Astrocyte (in vitro differentiated cells and primary cell): ENCODE results near the gene TFG. TPM values are rescaled to one million over a fixed set of nuclear protein-coding genes. Genes with fewer than 3 reads are reported as not detected.
A peak's percentile ranks its signal among the peaks of the same experiment; 100 is the strongest.

Experiments
- DNase-seq: peaks from one replicate; pipeline ENCODE4 v3.0.0-alpha.2; 2010; ENCODE audit warnings: low read depth
- FAIRE-seq: peaks from 2 replicates; lab custom pipeline; 2011; peaks lifted over from hg19 to GRCh38; lab: Jason Lieb, UNC
- H2AFZ ChIP-seq: 2 replicates; pipeline ENCODE4 v1.6.0; 2012; ENCODE audit warnings: low read depth, low read length, inconsistent platforms
- H3K27ac ChIP-seq: 2 replicates; pipeline ENCODE4 v1.5.1; 2011; ENCODE audit warnings: low read depth, low read length, inconsistent platforms
- H3K27me3 ChIP-seq: 2 replicates; pipeline ENCODE4 v1.6.0; 2011; ENCODE audit warnings: low read length, inconsistent platforms; ENCODE audit not compliant: insufficient read depth
- H3K36me3 ChIP-seq: 2 replicates; pipeline ENCODE4 v1.5.1; 2011; ENCODE audit warnings: low read length, inconsistent platforms; ENCODE audit not compliant: insufficient read depth
- H3K4me1 ChIP-seq: 2 replicates; pipeline ENCODE4 v1.5.1; 2011; ENCODE audit warnings: low read length, inconsistent platforms; ENCODE audit not compliant: insufficient read depth
- H3K4me2 ChIP-seq: 2 replicates; pipeline ENCODE4 v1.6.0; 2012; ENCODE audit warnings: low read length, inconsistent platforms
- H3K4me3 ChIP-seq: 2 replicates; pipeline ENCODE4 v1.5.1; 2011; ENCODE audit warnings: low read depth, mild to moderate bottlenecking, low read length, inconsistent platforms; ENCODE audit not compliant: insufficient read depth
- H3K79me2 ChIP-seq: 2 replicates; pipeline ENCODE4 v1.6.0; 2012; ENCODE audit warnings: mild to moderate bottlenecking, low read length, inconsistent platforms; ENCODE audit not compliant: insufficient read depth
- H3K9ac ChIP-seq: 2 replicates; pipeline ENCODE4 v1.6.0; 2012; ENCODE audit warnings: mild to moderate bottlenecking, low read length, inconsistent platforms
- H3K9me3 ChIP-seq: 2 replicates; pipeline ENCODE4 v1.5.1; 2012; ENCODE audit warnings: low read depth, mild to moderate bottlenecking, low read length, inconsistent platforms; ENCODE audit not compliant: insufficient read depth
- H4K20me1 ChIP-seq: 2 replicates; pipeline ENCODE4 v1.6.0; 2012; ENCODE audit warnings: low read length, inconsistent platforms; ENCODE audit not compliant: insufficient read depth
- H3K27ac Mint-ChIP-seq: one replicate; pipeline ENCODE4 v1.8.0; 2021; ENCODE audit warnings: mild to moderate bottlenecking, mixed read lengths; ENCODE audit not compliant: unreplicated experiment
- H3K27me3 Mint-ChIP-seq: one replicate; pipeline ENCODE4 v1.8.0; 2021; ENCODE audit warnings: low read depth, mixed read lengths; ENCODE audit not compliant: unreplicated experiment
- H3K36me3 Mint-ChIP-seq: one replicate; pipeline ENCODE4 v1.8.0; 2021; ENCODE audit warnings: low read depth, mixed read lengths; ENCODE audit not compliant: unreplicated experiment
- H3K4me1 Mint-ChIP-seq: one replicate; pipeline ENCODE4 v1.8.0; 2021; ENCODE audit warnings: low read depth, mixed read lengths; ENCODE audit not compliant: unreplicated experiment
- H3K4me3 Mint-ChIP-seq: one replicate; pipeline ENCODE4 v1.8.0; 2021; ENCODE audit warnings: mild to moderate bottlenecking, moderate library complexity, mixed read lengths; ENCODE audit not compliant: unreplicated experiment
- H3K9me3 Mint-ChIP-seq: one replicate; pipeline ENCODE4 v1.8.0; 2021; ENCODE audit warnings: mild to moderate bottlenecking, mixed read lengths; ENCODE audit not compliant: unreplicated experiment
- CTCF ChIP-seq: IDR thresholded peaks from 2 replicates; pipeline ENCODE4 v1.5.1; 2011; ENCODE audit warnings: low read depth, mild to moderate bottlenecking, inconsistent platforms, low read length, moderate library complexity; ENCODE audit not compliant: insufficient read depth
- EZH2 ChIP-seq: IDR thresholded peaks from 2 replicates; pipeline ENCODE4 v1.6.1; 2012; ENCODE audit warnings: mild to moderate bottlenecking, low read length, inconsistent platforms; ENCODE audit not compliant: insufficient read depth
- total RNA-seq: library from RNA; stranded (reverse); gene quantifications from 2 replicates; pipeline ENCODE4 v1.2.1, GENCODE V29; 2021

TFG gene
- total RNA-seq, 1 donor from 2014 or later: 155 TPM

GRCh38 chr3:100746092-100746491 is 36.8 kb downstream of the TFG start:
- DNase-seq: no peak
- Histone ChIP-seq H4K20me1 (peaks cover 8% of the 10 kb centered on the region), H3K27me3 (no peaks in the 10 kb centered on the region), H3K4me2 (no peak overlapping the region), H3K9ac (no peak overlapping the region), H3K9me3 (no peaks in the 10 kb centered on the region), H3K27ac (no peak overlapping the region), H3K79me2 (peaks cover 5% of the 10 kb centered on the region), H3K36me3 (peaks cover 71% of the 10 kb centered on the region), H3K4me3 (no peak overlapping the region), H2AFZ (no peak overlapping the region), H3K4me1 (no peaks in the 10 kb centered on the region)
- H3K4me3 Mint-ChIP-seq: no peak overlapping the region
- H3K4me1 Mint-ChIP-seq: peaks cover 2% of the 10 kb centered on the region
- no peak overlapping the region for H3K27ac Mint-ChIP-seq
- no peak for FAIRE-seq
- TF ChIP-seq CTCF (no peak), EZH2 (no peak)
- peaks cover 20% of the 10 kb centered on the region for H3K36me3 Mint-ChIP-seq
- H3K27me3 Mint-ChIP-seq: no peaks in the 10 kb centered on the region
- H3K9me3 Mint-ChIP-seq: no peaks in the 10 kb centered on the region

GRCh38 chr3:100748220-100748619 is 38.9 kb downstream of the TFG start:
- H3K9me3 Mint-ChIP-seq: no peaks in the 10 kb centered on the region
- FAIRE-seq (no peak), DNase-seq (no peak)
- H3K9ac ChIP-seq: no peak overlapping the region
- H3K36me3 ChIP-seq: peaks cover 72% of the 10 kb centered on the region
- H3K4me1 ChIP-seq: no peaks in the 10 kb centered on the region
- peaks cover 23% of the 10 kb centered on the region for H3K36me3 Mint-ChIP-seq
- H4K20me1 ChIP-seq: peaks cover 8% of the 10 kb centered on the region
- H3K4me3 Mint-ChIP-seq: no peak overlapping the region
- peaks cover 3% of the 10 kb centered on the region for H3K79me2 ChIP-seq
- no peak overlapping the region for H3K4me2 ChIP-seq
- TF ChIP-seq CTCF: no peak
- no peak for TF ChIP-seq EZH2
- H3K27me3 ChIP-seq: no peaks in the 10 kb centered on the region
- H3K27me3 Mint-ChIP-seq: no peaks in the 10 kb centered on the region
- H2AFZ ChIP-seq: no peak overlapping the region
- H3K4me3 ChIP-seq: no peak overlapping the region
- no peaks in the 10 kb centered on the region for H3K4me1 Mint-ChIP-seq
- no peak overlapping the region for H3K27ac Mint-ChIP-seq
- no peak overlapping the region for H3K27ac ChIP-seq
- no peaks in the 10 kb centered on the region for H3K9me3 ChIP-seq

GRCh38 chr3:100748967-100749366 is 39.7 kb downstream of the TFG start:
- Mint-ChIP-seq H3K36me3 (peaks cover 22% of the 10 kb centered on the region), H3K9me3 (no peaks in the 10 kb centered on the region), H3K4me3 (no peak overlapping the region), H3K27ac (no peak overlapping the region), H3K4me1 (no peaks in the 10 kb centered on the region), H3K27me3 (no peaks in the 10 kb centered on the region)
- Histone ChIP-seq H3K4me3 (no peak overlapping the region), H3K36me3 (peaks cover 69% of the 10 kb centered on the region), H3K27ac (no peak overlapping the region), H3K4me2 (no peak overlapping the region), H4K20me1 (peaks cover 8% of the 10 kb centered on the region), H3K9ac (no peak overlapping the region), H3K9me3 (no peaks in the 10 kb centered on the region), H3K27me3 (no peaks in the 10 kb centered on the region), H3K4me1 (no peaks in the 10 kb centered on the region), H2AFZ (no peak overlapping the region), H3K79me2 (peaks cover 3% of the 10 kb centered on the region)
- FAIRE-seq (peak; percentile 43), DNase-seq (no peak)
- TF ChIP-seq EZH2 (no peak), CTCF (no peak)
